ENCODE data around the gene FCHSD2.

FCHSD2 gene

DNA sequence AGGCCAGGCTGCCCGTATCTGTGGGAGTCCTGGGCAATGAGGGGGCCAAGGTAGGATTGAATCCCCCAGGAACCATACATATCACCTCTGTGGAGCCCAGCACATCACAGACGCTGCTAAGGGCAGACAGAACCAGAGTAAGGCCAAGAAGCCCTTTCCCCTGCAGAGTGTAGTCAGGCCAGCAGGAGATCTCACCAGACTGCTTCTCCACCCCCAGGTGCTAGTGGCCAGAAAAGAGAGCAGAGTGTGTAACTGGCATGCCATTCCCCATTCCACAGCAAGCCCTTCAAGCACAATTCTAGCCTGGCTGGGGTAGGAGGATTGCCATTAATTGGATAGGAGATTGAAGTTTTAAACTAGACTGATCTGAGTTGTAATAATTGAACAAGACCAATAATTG is 28.0 kb upstream of the FCHSD2 start:
- TF ChIP-seq TAF1 (IDR thresholded peaks at IDR 0.05; ENCODE audit: borderline replicate concordance, insufficient read depth, low read length) (no peak), FOXP2 (optimal IDR thresholded peaks at IDR 0.05; ENCODE audit: borderline replicate concordance, extremely low read depth, extremely low read length, insufficient read depth) (no peak), SIN3A (IDR thresholded peaks at IDR 0.05; ENCODE audit: borderline replicate concordance, insufficient read depth, low read length) (no peak), POLR2AphosphoS5 (IDR thresholded peaks at IDR 0.05; ENCODE audit: low read depth, low read length) (no peak)
- TF ChIP-seq, protein P1, sequence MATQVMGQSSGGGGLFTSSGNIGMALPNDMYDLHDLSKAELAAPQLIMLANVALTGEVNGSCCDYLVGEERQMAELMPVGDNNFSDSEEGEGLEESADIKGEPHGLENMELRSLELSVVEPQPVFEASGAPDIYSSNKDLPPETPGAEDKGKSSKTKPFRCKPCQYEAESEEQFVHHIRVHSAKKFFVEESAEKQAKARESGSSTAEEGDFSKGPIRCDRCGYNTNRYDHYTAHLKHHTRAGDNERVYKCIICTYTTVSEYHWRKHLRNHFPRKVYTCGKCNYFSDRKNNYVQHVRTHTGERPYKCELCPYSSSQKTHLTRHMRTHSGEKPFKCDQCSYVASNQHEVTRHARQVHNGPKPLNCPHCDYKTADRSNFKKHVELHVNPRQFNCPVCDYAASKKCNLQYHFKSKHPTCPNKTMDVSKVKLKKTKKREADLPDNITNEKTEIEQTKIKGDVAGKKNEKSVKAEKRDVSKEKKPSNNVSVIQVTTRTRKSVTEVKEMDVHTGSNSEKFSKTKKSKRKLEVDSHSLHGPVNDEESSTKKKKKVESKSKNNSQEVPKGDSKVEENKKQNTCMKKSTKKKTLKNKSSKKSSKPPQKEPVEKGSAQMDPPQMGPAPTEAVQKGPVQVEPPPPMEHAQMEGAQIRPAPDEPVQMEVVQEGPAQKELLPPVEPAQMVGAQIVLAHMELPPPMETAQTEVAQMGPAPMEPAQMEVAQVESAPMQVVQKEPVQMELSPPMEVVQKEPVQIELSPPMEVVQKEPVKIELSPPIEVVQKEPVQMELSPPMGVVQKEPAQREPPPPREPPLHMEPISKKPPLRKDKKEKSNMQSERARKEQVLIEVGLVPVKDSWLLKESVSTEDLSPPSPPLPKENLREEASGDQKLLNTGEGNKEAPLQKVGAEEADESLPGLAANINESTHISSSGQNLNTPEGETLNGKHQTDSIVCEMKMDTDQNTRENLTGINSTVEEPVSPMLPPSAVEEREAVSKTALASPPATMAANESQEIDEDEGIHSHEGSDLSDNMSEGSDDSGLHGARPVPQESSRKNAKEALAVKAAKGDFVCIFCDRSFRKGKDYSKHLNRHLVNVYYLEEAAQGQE (IDR thresholded peaks at IDR 0.05; ENCODE audit: insufficient read depth in 1 of 2, low read depth in 2 of 2, low read length in 2 of 2): no peak

DNA sequence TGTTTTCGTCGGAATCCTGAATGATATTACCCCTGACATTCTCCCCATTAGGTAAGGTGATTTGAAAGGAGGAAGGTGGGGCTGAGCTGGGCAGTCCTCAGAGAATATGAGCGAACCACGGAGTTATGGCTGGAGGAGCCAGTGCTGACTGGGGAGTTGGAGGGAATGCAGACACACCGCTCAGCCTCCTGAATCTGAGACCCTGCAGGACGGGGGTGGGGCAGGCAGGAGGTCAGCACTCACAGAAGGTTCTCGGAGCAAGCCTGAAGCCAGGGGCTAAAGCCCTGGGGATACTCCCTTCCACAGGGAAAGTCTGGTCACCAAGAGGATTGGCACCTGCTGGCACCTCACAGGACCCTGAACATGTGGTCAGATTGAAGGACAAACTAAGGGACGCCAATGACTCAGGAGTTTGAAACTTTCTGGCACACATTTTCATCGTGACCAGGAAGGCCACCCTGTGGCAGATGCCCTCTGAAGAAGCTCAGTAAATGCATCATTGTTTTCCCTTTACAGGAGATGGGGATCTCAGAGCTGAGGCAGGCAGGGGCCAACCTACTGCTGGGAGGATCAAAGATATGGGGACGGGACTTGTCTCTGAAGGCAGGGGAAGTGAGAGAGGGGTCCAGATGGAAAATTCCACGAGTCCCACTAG is 26.9 kb upstream of the FCHSD2 start:
- TF ChIP-seq FOXP2 (optimal IDR thresholded peaks at IDR 0.05; ENCODE audit: borderline replicate concordance, extremely low read depth, extremely low read length, insufficient read depth): no peak
- no peak for TF ChIP-seq TAF1 (IDR thresholded peaks at IDR 0.05; ENCODE audit: borderline replicate concordance, insufficient read depth, low read length)
- TF ChIP-seq, protein P1 (IDR thresholded peaks at IDR 0.05; ENCODE audit: insufficient read depth in 1 of 2, low read depth in 2 of 2, low read length in 2 of 2): no peak
- no peak for TF ChIP-seq POLR2AphosphoS5 (IDR thresholded peaks at IDR 0.05; ENCODE audit: low read depth, low read length)
- TF ChIP-seq SIN3A (IDR thresholded peaks at IDR 0.05; ENCODE audit: borderline replicate concordance, insufficient read depth, low read length): no peak

DNA sequence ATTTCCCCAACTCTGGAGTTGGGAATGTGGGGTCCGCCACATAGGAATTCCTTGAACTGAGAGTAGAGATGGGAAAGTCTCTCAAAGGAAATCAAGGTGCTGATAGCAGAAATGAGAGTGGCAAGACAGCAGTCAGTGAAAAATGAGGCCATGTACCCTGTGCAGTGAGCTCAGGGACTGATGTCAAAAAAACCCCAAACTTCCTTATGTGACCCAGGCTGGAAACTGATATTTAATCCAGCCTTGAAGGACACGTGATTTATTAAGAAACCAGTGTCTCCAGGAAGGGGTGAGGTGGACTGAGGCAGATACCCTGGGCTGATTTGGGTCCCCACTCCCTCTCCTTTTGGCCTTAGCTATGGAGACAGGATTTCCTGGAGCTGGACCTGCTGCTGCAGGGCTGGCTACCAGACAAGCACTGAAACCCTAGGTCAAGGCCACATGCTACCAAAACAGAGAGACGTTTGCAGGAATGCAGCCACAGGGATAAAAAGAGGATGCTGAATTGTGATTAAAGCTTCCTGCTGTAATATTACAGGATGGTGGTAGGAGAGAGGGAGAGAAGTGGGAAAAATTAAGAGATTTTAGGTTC is 25.3 kb upstream of the FCHSD2 start:
- no peak for TF ChIP-seq SIN3A (IDR thresholded peaks at IDR 0.05; ENCODE audit: borderline replicate concordance, insufficient read depth, low read length)

DNA sequence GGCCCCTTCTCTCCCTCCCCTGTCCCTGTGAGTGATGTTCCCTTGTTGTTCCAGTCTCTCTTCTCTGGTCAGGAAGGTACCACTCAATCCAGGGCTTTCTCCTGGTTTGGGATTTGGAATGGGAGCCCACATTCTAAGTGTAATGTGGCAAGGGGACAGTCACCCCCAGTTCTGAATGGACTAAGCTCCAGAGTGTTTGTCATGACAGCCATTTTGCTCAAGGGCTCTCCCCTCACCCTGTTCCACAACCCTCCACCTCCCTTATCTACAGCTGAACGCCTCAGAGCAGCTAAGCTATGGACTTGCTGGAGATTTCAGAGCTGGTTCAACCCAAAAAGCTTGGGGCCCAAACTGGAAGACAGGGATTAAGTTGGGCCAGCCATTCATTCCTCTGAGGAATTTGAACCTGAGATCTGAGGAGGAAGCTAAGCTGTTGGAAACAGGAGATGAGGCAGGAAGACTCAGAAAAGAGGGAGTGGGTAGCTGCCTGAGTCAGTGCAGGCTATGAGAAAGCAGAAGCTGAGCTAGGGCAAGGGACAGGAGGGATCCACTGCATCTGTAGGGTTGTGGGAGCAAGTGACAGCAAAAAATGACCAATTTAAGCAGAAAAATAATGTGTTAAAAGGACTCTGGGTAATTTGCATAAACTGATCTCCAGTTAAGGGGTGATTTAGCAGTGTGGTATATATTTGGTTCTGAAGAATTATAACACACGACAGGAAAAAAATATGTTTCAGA is 22.9 kb upstream of the FCHSD2 start:
- TF ChIP-seq, protein P1 (IDR thresholded peaks at IDR 0.05; ENCODE audit: insufficient read depth in 1 of 2, low read depth in 2 of 2, low read length in 2 of 2): no peak
- TF ChIP-seq FOXP2 (optimal IDR thresholded peaks at IDR 0.05; ENCODE audit: borderline replicate concordance, extremely low read depth, extremely low read length, insufficient read depth) (no peak), SIN3A (IDR thresholded peaks at IDR 0.05; ENCODE audit: borderline replicate concordance, insufficient read depth, low read length) (no peak), POLR2AphosphoS5 (IDR thresholded peaks at IDR 0.05; ENCODE audit: low read depth, low read length) (no peak), TAF1 (IDR thresholded peaks at IDR 0.05; ENCODE audit: borderline replicate concordance, insufficient read depth, low read length) (no peak)

DNA sequence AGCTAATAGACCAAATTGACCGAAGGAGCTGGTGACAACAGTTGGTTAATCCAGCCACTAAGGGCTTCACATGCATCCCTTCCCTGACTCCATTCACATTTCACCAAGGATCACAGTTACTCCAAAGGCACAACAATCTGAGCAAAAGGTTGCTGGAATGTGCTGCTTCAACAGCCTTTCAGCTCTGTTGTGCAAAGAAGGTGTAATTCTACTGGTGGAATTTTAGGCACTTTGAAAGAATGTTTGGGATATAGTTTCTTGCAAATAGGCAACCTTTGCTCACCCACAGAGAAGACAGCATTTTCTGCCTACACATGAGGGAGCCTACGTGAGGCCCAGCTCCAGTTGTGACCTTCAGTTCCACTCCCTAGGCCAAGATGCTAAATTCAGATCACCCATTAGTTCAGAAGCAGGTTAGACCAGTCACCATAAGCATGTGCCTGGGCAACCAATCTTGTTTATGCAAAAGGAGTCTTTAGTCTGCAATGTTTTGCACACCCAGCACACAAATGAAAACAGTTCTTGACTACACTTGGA is 21.6 kb upstream of the FCHSD2 start:
- TF ChIP-seq SIN3A (IDR thresholded peaks at IDR 0.05; ENCODE audit: borderline replicate concordance, insufficient read depth, low read length): no peak

DNA sequence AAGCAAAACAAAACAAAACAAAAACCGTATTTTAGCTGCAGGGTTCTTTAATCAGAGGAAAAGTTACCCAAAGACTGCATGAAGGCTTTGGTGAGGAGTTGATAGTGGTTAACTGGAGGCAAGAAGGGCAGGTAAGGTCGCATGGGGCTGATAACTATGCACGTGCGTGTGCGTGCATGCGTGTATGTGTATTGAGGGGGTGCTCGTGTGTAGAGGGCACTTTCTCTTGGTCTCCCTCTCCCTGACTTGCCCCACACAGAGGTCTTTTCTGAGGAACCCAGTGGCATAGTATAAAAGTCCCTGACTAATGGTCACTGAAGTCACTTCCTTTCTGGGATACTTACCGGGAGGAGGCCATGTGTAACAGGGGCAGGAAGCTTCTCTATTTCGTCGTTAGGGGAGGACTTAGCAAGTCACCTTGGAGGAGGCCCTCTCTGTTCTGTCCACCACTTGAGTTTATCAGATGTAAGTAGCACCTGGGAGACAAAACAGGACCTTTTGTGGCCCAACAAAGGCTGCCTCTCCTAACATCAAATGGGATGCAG is 20.1 kb upstream of the FCHSD2 start:
- TF ChIP-seq POLR2AphosphoS5 (IDR thresholded peaks at IDR 0.05; ENCODE audit: low read depth, low read length): no peak
- TF ChIP-seq FOXP2 (optimal IDR thresholded peaks at IDR 0.05; ENCODE audit: borderline replicate concordance, extremely low read depth, extremely low read length, insufficient read depth): no peak
- no peak for TF ChIP-seq TAF1 (IDR thresholded peaks at IDR 0.05; ENCODE audit: borderline replicate concordance, insufficient read depth, low read length)
- no peak for TF ChIP-seq SIN3A (IDR thresholded peaks at IDR 0.05; ENCODE audit: borderline replicate concordance, insufficient read depth, low read length)
- TF ChIP-seq, protein P1 (IDR thresholded peaks at IDR 0.05; ENCODE audit: insufficient read depth in 1 of 2, low read depth in 2 of 2, low read length in 2 of 2): no peak

Data from PFSK-1 (cell line).